Activated naive CD4-positive, alpha-beta T cell treated with anti-CD3 and anti-CD28 coated beads for 36 hours (primary cell): ENCODE results near the gene ERC2. TPM values are rescaled to one million over a fixed set of nuclear protein-coding genes. Genes with fewer than 3 reads are reported as not detected.

ENCODE experiments used
- CTCF ChIA-PET: fragments of 350-600 bp; sonication (Branson Sonifier 250); formaldehyde crosslinking; loops from one replicate; lab custom pipeline; 2021; ENCODE audit warnings: antibody characterized with exemption; lab: Charles Lee
- DNase-seq: peaks from one replicate; pipeline ENCODE4 v3.0.0-alpha.2; 2020
- H3K27ac Mint-ChIP-seq: one replicate; pipeline ENCODE4 v1.8.0; 2021; ENCODE audit warnings: mild to moderate bottlenecking, mixed read lengths
- H3K27me3 Mint-ChIP-seq: one replicate; pipeline ENCODE4 v1.8.0; 2021; ENCODE audit warnings: low read depth, mixed read lengths
- H3K36me3 Mint-ChIP-seq: one replicate; pipeline ENCODE4 v1.8.0; 2021; ENCODE audit warnings: low read depth, mixed read lengths
- H3K4me1 Mint-ChIP-seq: one replicate; pipeline ENCODE4 v1.8.0; 2021; ENCODE audit warnings: low read depth, mixed read lengths
- H3K4me3 Mint-ChIP-seq: one replicate; pipeline ENCODE4 v1.8.0; 2021; ENCODE audit warnings: mild to moderate bottlenecking, moderate library complexity, mixed read lengths
- H3K9me3 Mint-ChIP-seq: one replicate; pipeline ENCODE4 v1.8.0; 2021; ENCODE audit warnings: mixed read lengths
- intact Hi-C: fragments of 100-400 bp; cut with micrococcal nuclease; formaldehyde crosslinking; loops from one replicate; pipeline ENCODE4 v1.15.1; 2023
- total RNA-seq, 2 experiments: library from RNA; stranded (reverse); gene quantifications; one replicate each; pipeline ENCODE4 v1.2.3, GENCODE V29; 2021

The ERC2 gene
- total RNA-seq, 2 experiments from 2014 or later: 0.12 TPM; not detected in 1

GRCh38 chr3:55819005-55819404, 649.3 kb downstream of the ERC2 start:
- no peak overlapping the region for H3K4me3 Mint-ChIP-seq

GRCh38 chr3:55818485-55818884, 649.8 kb downstream of the ERC2 start:
- Mint-ChIP-seq H3K4me3 (no peak overlapping the region), H3K9me3 (no peaks in the 10 kb centered on the region), H3K4me1 (no peaks in the 10 kb centered on the region), H3K27ac (no peak overlapping the region), H3K27me3 (no peaks in the 10 kb centered on the region), H3K36me3 (no peaks in the 10 kb centered on the region)
- DNase-seq: no peak
- intact Hi-C loops: no loop called here
- CTCF ChIA-PET: no interaction called here

More at GRCh38 chr3:55819005-55819404, 649.3 kb downstream of the ERC2 start:
- intact Hi-C loops: no loop called here
- H3K27ac Mint-ChIP-seq: no peak overlapping the region
- H3K4me1 Mint-ChIP-seq: no peaks in the 10 kb centered on the region
- CTCF ChIA-PET: no interaction called here
- H3K27me3 Mint-ChIP-seq: no peaks in the 10 kb centered on the region
- DNase-seq: no peak
- H3K36me3 Mint-ChIP-seq: no peaks in the 10 kb centered on the region
- H3K9me3 Mint-ChIP-seq: no peaks in the 10 kb centered on the region

DNA sequence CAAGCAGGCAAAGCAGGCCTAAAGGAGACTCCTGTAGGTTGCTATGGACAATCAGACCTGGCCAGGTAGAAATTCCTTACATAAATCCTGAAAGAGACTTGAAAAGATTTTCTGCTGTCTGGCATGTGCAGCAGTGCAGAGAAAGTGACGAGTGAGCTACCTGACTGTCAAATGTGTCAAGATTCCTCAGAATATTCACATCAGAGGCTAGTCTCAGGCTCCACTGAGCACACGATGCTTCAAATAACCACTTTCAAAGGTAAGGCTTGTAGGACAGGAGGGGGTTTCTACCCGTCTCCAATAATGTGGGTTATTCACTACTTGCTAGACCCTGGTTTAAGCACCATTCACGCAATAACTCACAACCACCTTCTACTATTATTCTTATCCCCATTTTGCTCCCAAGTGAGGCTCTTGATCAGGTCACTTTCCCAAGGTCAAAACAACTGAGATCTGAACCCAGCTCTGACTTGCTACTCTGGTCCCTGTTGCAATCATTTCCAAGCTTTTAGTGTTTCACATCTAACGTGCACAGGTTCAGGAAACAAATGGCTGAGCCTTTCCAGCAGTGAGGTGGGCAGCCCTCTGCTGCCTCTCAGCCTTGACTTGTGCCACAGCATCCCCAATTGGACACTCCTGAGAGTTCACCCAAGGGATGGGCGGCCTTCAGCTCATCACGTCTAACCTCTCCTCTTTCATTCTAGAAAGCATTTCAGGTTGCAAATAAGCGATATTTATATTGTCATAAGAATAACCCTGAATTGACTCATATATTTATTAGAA, 651.3 kb downstream of the ERC2 start:
- Mint-ChIP-seq H3K27me3 (no peaks in the 10 kb centered on the region), H3K4me1 (no peaks in the 10 kb centered on the region), H3K36me3 (no peaks in the 10 kb centered on the region), H3K27ac (no peak overlapping the region), H3K9me3 (no peaks in the 10 kb centered on the region), H3K4me3 (no peak overlapping the region)
- CTCF ChIA-PET: no interaction called here
- no peak for DNase-seq
- intact Hi-C loops: no loop called here

DNA sequence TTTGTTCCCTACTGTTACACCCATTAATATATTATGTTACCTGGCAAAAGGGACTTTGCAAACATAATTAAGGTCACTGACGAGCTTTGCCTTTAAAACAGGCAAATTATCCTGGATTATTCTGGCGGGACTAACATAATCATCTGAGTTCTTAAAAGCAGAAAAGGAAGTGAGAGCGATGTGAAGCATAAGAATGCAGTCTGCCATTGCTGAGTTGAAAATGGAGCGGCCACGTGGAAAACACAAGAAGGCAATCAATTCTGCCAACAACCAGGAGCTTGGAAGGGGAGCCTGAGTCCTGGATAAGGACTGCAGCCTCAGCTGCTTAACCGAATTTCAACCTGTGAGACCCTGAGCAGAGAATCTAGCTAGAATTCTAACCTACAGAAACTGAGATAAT, 653.0 kb downstream of the ERC2 start:
- Mint-ChIP-seq H3K4me1 (no peaks in the 10 kb centered on the region), H3K27me3 (no peaks in the 10 kb centered on the region), H3K4me3 (no peak overlapping the region), H3K36me3 (no peaks in the 10 kb centered on the region), H3K9me3 (no peaks in the 10 kb centered on the region), H3K27ac (no peak overlapping the region)
- intact Hi-C loops: no loop called here
- CTCF ChIA-PET: no interaction called here
- no peak for DNase-seq

GRCh38 chr3:55813268-55814097, 654.8 kb downstream of the ERC2 start:
- no peak for DNase-seq
- H3K4me3 Mint-ChIP-seq: no peak overlapping the region
- no peaks in the 10 kb centered on the region for H3K9me3 Mint-ChIP-seq
- no peak overlapping the region for H3K27ac Mint-ChIP-seq
- H3K27me3 Mint-ChIP-seq: no peaks in the 10 kb centered on the region
- H3K36me3 Mint-ChIP-seq: no peaks in the 10 kb centered on the region
- CTCF ChIA-PET: no interaction called here
- intact Hi-C loops: no loop called here
- H3K4me1 Mint-ChIP-seq: no peaks in the 10 kb centered on the region

DNA sequence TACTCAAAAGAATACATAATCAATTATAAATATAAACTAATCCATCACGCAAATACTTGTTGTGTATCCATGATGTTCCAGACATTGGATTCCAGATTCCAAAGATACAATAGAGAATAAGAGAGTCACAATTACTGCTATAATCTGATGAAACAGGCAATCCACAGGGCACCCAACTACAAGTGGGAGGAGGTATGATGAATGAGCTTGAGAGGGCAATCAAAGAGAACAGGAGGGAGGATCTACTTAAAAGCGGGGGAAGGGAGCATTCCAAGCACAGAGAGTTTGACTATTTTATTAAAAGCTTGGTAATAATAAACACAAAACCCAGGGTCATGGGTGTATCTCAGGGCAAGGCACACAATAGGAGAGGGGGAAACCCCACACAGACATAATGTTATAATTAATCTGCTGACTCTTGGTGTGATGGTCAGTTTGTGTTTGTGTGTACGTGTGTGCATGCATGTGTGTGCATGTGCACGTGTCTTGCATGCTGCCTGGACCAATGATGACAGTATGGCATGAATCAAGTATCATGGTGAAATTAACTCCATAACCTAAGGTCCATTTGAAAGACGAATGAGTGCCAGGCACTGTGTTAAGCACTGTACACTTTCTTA, 655.8 kb downstream of the ERC2 start:
- CTCF ChIA-PET: no interaction called here
- Mint-ChIP-seq H3K27ac (no peak overlapping the region), H3K9me3 (no peaks in the 10 kb centered on the region), H3K4me1 (no peaks in the 10 kb centered on the region), H3K4me3 (no peak overlapping the region), H3K36me3 (no peaks in the 10 kb centered on the region), H3K27me3 (no peaks in the 10 kb centered on the region)
- DNase-seq: no peak
- intact Hi-C loops: no loop called here

DNA sequence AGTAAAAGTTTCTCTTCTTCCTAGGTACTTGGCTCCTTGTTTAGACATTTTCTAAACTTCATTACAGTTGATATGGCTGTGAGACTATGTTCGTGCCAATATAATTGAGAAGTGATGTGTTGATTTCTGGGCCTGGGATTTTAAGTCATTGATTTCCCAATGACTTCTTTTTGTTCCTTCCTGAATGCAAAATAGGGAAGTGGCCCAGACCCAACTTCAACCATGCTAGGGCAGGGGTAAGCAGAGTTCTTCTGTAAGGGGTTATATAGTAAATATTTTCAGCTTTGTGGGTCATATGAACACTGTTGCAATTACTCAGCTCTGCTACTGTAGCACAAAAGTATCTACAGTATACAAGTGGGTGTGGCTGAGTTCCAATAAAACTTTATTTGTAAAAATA, 661.1 kb downstream of the ERC2 start:
- no peaks in the 10 kb centered on the region for H3K9me3 Mint-ChIP-seq
- CTCF ChIA-PET: no interaction called here
- no peak overlapping the region for H3K27ac Mint-ChIP-seq
- DNase-seq: no peak
- intact Hi-C loops: no loop called here
- H3K36me3 Mint-ChIP-seq: no peaks in the 10 kb centered on the region
- H3K4me3 Mint-ChIP-seq: no peak overlapping the region
- no peaks in the 10 kb centered on the region for H3K27me3 Mint-ChIP-seq
- no peaks in the 10 kb centered on the region for H3K4me1 Mint-ChIP-seq

GRCh38 chr3:55805169-55805568, 663.1 kb downstream of the ERC2 start:
- no peaks in the 10 kb centered on the region for H3K4me1 Mint-ChIP-seq
- no peaks in the 10 kb centered on the region for H3K9me3 Mint-ChIP-seq
- no peak overlapping the region for H3K4me3 Mint-ChIP-seq
- H3K27me3 Mint-ChIP-seq: no peaks in the 10 kb centered on the region
- CTCF ChIA-PET: no interaction called here
- H3K36me3 Mint-ChIP-seq: no peaks in the 10 kb centered on the region
- no peak for DNase-seq
- H3K27ac Mint-ChIP-seq: no peak overlapping the region
- intact Hi-C loops: no loop called here

DNA sequence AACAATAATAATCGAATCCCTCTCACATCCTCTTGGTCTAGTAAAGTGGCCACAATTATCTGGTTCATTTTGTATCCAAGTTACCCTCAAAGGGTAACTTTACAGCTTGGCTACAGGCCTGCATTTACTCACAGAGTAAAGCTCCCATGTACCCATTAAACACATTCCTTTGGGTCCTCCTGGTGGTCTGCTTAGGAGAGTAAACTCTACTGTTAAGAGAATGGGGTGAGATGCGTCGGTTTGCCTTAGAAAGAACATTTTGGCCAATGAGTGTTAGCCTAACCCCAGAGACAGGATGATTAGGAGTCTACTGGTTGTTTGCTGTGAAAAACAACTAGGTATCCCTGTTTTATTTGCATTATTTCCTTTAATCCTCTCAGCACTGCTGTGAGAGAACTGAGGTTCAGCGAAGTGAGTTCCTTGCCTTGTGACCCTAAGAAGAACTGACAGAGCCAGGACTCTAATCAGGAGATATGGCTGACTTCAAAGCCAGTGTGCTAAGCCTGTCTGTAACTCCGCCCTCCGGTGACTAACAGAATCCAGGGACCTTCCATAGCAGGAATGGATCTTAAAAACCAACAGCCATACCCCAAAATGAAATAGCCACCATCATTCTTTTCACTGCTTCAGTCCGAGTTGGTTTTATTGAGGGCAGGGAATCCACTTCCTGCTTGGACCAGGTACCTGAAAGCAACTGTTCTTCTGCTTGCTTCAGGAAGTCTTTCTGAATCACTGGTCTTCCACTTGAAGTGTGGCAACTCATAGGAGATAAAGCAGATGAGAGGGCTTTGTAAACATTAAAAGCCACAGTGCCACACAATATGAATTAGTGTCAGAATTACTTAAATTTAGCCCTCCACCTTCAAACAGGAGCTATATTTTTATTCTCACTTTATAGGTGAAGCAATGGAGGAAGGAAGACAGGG, 663.8 kb downstream of the ERC2 start:
- H3K36me3 Mint-ChIP-seq: no peaks in the 10 kb centered on the region
- no peaks in the 10 kb centered on the region for H3K4me1 Mint-ChIP-seq
- DNase-seq: no peak
- CTCF ChIA-PET: no interaction called here
- intact Hi-C loops: no loop called here
- H3K27me3 Mint-ChIP-seq: no peaks in the 10 kb centered on the region
- H3K9me3 Mint-ChIP-seq: no peaks in the 10 kb centered on the region
- no peak overlapping the region for H3K4me3 Mint-ChIP-seq
- no peak overlapping the region for H3K27ac Mint-ChIP-seq

DNA sequence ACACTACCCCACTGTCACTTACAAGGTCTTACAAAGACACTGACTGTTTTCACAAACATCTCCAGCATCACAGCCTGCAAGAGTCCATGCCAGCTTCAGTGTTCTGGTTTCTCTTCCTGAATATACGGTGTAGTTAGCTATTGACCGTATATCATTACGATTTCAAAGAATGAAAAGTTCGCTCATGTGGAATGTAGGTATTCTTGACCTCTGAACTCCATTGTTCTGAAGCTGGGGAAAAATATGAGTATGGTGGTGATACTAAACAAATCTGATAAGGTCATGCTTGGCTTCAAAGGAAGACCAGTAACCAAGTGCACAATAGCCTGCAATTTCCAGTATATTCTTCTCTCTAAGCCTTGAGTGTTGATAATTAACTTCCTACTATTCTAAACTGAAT, 665.5 kb downstream of the ERC2 start:
- Mint-ChIP-seq H3K27me3 (no peaks in the 10 kb centered on the region), H3K4me3 (no peak overlapping the region), H3K36me3 (no peaks in the 10 kb centered on the region), H3K27ac (no peak overlapping the region), H3K4me1 (no peaks in the 10 kb centered on the region), H3K9me3 (no peaks in the 10 kb centered on the region)
- DNase-seq: no peak
- intact Hi-C loops: no loop called here
- CTCF ChIA-PET: no interaction called here

DNA sequence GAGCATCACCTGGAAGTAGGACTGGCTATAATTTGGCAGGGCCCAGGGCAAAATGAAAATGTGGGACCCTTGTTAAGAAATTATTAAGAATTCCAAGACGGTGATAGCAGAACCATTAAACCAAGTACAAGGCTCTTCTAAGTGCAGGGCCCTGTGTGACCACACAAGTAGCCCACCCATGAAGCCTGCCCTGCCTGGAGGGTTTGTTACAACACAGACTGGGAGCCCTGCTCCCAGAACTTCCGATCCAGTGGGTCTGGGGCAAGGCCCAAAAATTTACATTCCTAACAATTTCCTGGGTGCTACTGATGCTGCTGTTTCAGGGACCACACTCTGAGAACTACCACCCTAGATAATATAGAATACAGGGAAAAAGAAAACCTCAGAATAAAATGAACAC, 666.6 kb downstream of the ERC2 start:
- intact Hi-C loops: no loop called here
- DNase-seq: no peak
- CTCF ChIA-PET: no interaction called here
- no peaks in the 10 kb centered on the region for H3K27me3 Mint-ChIP-seq
- H3K9me3 Mint-ChIP-seq: no peaks in the 10 kb centered on the region
- H3K4me1 Mint-ChIP-seq: no peaks in the 10 kb centered on the region
- no peak overlapping the region for H3K27ac Mint-ChIP-seq
- no peak overlapping the region for H3K4me3 Mint-ChIP-seq
- H3K36me3 Mint-ChIP-seq: no peaks in the 10 kb centered on the region

- intact Hi-C loops: no loop called here
These were observed 667.2 kb downstream of the ERC2 start for GRCh38 chr3:55801068-55801467.

More at GRCh38 chr3:55801068-55801467, 667.2 kb downstream of the ERC2 start:
- Mint-ChIP-seq H3K36me3 (no peaks in the 10 kb centered on the region), H3K27me3 (no peaks in the 10 kb centered on the region), H3K27ac (no peak overlapping the region), H3K4me3 (no peak overlapping the region), H3K4me1 (no peaks in the 10 kb centered on the region), H3K9me3 (no peaks in the 10 kb centered on the region)
- CTCF ChIA-PET: no interaction called here
- no peak for DNase-seq
